K562 treated with DMSO at 1 percent for 24 hours (cell line): ENCODE results near the gene RANBP2. TPM values are rescaled to one million over a fixed set of nuclear protein-coding genes. Genes with fewer than 3 reads are reported as not detected.

Experiments used
- total RNA-seq: library from RNA; unstranded; fragments of 300-600 nt; gene quantifications from 2 replicates; pipeline ENCODE4 v1.2.3, GENCODE V29; 2022; ENCODE audit warnings: low read depth; ENCODE audit not compliant: insufficient read depth

RANBP2 gene
- total RNA-seq: 15.4 and 19.6 TPM in 2 replicates

GRCh38 chr2:108719149-108720044, at the start of gene RANBP2:
Gene RANBP2 (plus strand): TSS chr2:108719482. CDS start chr2:108719607, 125 bp downstream.

GRCh38 chr2:108786354-108787215, 67.3 kb downstream of the RANBP2 start, which contains the start of gene CCDC138:
Gene CCDC138 (plus strand): TSS chr2:108786771. CDS start chr2:108786823, 52 bp downstream.

Other genes starting within 250 kb of the RANBP2 start
- gene LIMS1, start 185.0 kb upstream of the RANBP2 start, total RNA-seq: 121 and 134 TPM in 2 replicates
- 6.0 TPM in 2 replicates for gene CCDC138, start 67.3 kb downstream of the RANBP2 start, total RNA-seq